GM18870 (cell line): ENCODE measurements around the gene ADD3.
"Not testable (repeated sequence)": the region's sequence is repeated elsewhere in the genome, so short reads cannot be mapped to it uniquely, and the experiment has no call there.

Experiments
- ATAC-seq: cut with Tn5 transposase; IDR thresholded peaks from one replicate; pipeline ENCODE4 v1.9.1; 2021; ENCODE audit warnings: moderate library complexity; ENCODE audit not compliant: unreplicated experiment

ADD3 gene

GRCh38 chr10:110032801-110033700, 25.3 kb downstream of the ADD3 start:
- ATAC-seq: no peak

GRCh38 chr10:110033701-110034235, 26.0 kb downstream of the ADD3 start:
- no peak for ATAC-seq

- no peak for ATAC-seq
Observed at GRCh38 chr10:110034596-110034995, 26.8 kb downstream of the ADD3 start.

GRCh38 chr10:110035070-110035921, 27.5 kb downstream of the ADD3 start:
- no peak for ATAC-seq

- ATAC-seq: peak; percentile 89
Observed at GRCh38 chr10:110036640-110037039, 28.9 kb downstream of the ADD3 start.

GRCh38 chr10:110039254-110039653, 31.5 kb downstream of the ADD3 start:
- ATAC-seq: no peak

GRCh38 chr10:110040108-110040507, 32.3 kb downstream of the ADD3 start:
- ATAC-seq: no peak

- no peak for ATAC-seq
Observed at GRCh38 chr10:110040767-110041478, 33.1 kb downstream of the ADD3 start.

- ATAC-seq: no peak
Observed at GRCh38 chr10:110041479-110041829, 33.7 kb downstream of the ADD3 start.

GRCh38 chr10:110042181-110042580, 34.4 kb downstream of the ADD3 start:
- no peak for ATAC-seq

GRCh38 chr10:110042891-110043290, 35.1 kb downstream of the ADD3 start:
- no peak for ATAC-seq

- ATAC-seq: no peak
Observed at GRCh38 chr10:110044681-110045080, 36.9 kb downstream of the ADD3 start.

GRCh38 chr10:110045772-110046171, 38.0 kb downstream of the ADD3 start:
- ATAC-seq: no peak

GRCh38 chr10:110048145-110048544, 40.4 kb downstream of the ADD3 start:
- ATAC-seq: not testable (repeated sequence)

GRCh38 chr10:110048781-110049180, 41.0 kb downstream of the ADD3 start:
- ATAC-seq: no peak

GRCh38 chr10:110049889-110050591, 42.3 kb downstream of the ADD3 start:
- ATAC-seq: not testable (repeated sequence)

GRCh38 chr10:110051487-110051886, 43.7 kb downstream of the ADD3 start:
- ATAC-seq: no peak

GRCh38 chr10:110052916-110053315, 45.1 kb downstream of the ADD3 start:
- no peak for ATAC-seq

- no peak for ATAC-seq
Observed at GRCh38 chr10:110056822-110057221, 49.0 kb downstream of the ADD3 start.

- ATAC-seq: no peak
Observed at GRCh38 chr10:110057456-110057855, 49.7 kb downstream of the ADD3 start.
